Stimulated activated CD8-positive, alpha-beta memory T cell treated with anti-CD3 and anti-CD28 coated beads, Interleukin-12 subunit alpha, Interleukin-12 subunit beta, amount 100 ng/mL, for 24 hours (primary cell): ENCODE measurements around the gene SNX32.

Source experiments
- DNase-seq: peaks from one replicate; pipeline ENCODE4 v3.0.0-alpha.2; 2020; ENCODE audit errors: extremely low read depth

The SNX32 gene

GRCh38 chr11:65867284-65868071, 33.7 kb downstream of the SNX32 start:
- no peak for DNase-seq

GRCh38 chr11:65868076-65868667, 34.4 kb downstream of the SNX32 start:
- no peak for DNase-seq

- no peak for DNase-seq
Observed at GRCh38 chr11:65868907-65869306, 35.1 kb downstream of the SNX32 start.

GRCh38 chr11:65869643-65870306, 36.0 kb downstream of the SNX32 start:
- DNase-seq, result no peak

GRCh38 chr11:65870307-65870658, 36.5 kb downstream of the SNX32 start:
- DNase-seq, result no peak

- no peak for DNase-seq
Observed at GRCh38 chr11:65870706-65871681, 37.2 kb downstream of the SNX32 start.

- DNase-seq, result no peak
Observed at GRCh38 chr11:65871811-65872548, 38.2 kb downstream of the SNX32 start.

- no peak for DNase-seq
Observed at GRCh38 chr11:65872586-65873317, 39.0 kb downstream of the SNX32 start, which contains the start of gene EFEMP2. Gene EFEMP2, minus strand, starts transcription at chr11:65872800. Its CDS starts 446 bp downstream, at chr11:65872354.

- DNase-seq, result peak; percentile 83
Observed at GRCh38 chr11:65873318-65874156, 39.8 kb downstream of the SNX32 start.

GRCh38 chr11:65879617-65880016, 45.9 kb downstream of the SNX32 start, which contains the start of gene CTSW:
Gene CTSW, plus strand, starts transcription at chr11:65879837. Its CDS starts 18 bp downstream, at chr11:65879855.
- DNase-seq, result no peak

- DNase-seq, result no peak
Observed at GRCh38 chr11:65880027-65880426, 46.3 kb downstream of the SNX32 start.

- DNase-seq, result no peak
Observed at GRCh38 chr11:65880844-65881421, 47.2 kb downstream of the SNX32 start.

- no peak for DNase-seq
Observed at GRCh38 chr11:65882120-65883057, 48.6 kb downstream of the SNX32 start.

GRCh38 chr11:65883058-65883761, 49.4 kb downstream of the SNX32 start:
- no peak for DNase-seq

- no peak for DNase-seq
Observed at GRCh38 chr11:65883786-65884715, 50.3 kb downstream of the SNX32 start.

- DNase-seq, result no peak
Observed at GRCh38 chr11:65884716-65885092, 50.9 kb downstream of the SNX32 start.
